ENCODE results near the gene CACNA1D. TPM values are rescaled to one million over a fixed set of nuclear protein-coding genes. Genes with fewer than 3 reads are reported as not detected.

Gene CACNA1D
- total RNA-seq, 1 experiment from 2014 or later = not detected

GRCh38 chr3:53739966-53740365, 245.6 kb downstream of the CACNA1D start:
- TF ChIP-seq CTCF (conservative IDR thresholded peaks at IDR 0.05; ENCODE audit: low read depth, low read length) (no peak), EZH2 (IDR thresholded peaks at IDR 0.05; ENCODE audit: borderline replicate concordance, low read depth, low read length, poor library complexity, severe bottlenecking) (no peak)
- Histone ChIP-seq H3K4me3 (ENCODE audit: low read depth, low read length, poor library complexity, severe bottlenecking) (no peak overlapping the region), H3K36me3 (ENCODE audit: insufficient read depth, low read length, poor library complexity, severe bottlenecking) (no peaks in the 10 kb centered on the region), H3K4me1 (ENCODE audit: insufficient read depth, low read length, poor library complexity, severe bottlenecking) (no peaks in the 10 kb centered on the region), H3K27ac (ENCODE audit: low read depth, low read length, poor library complexity, severe bottlenecking) (no peak overlapping the region), H3K27me3 (replicated peaks; ENCODE audit: insufficient read depth, low read depth, low read length, poor library complexity) (no peaks in the 10 kb centered on the region), H3K9me3 (ENCODE audit: low read depth, low read length, poor library complexity, severe bottlenecking) (no peaks in the 10 kb centered on the region)
- ChIA-PET CTCF (no interaction called here), POLR2A (ENCODE audit: low non-redundant PET) (no interaction called here)
- no TSS peak for BruUV-seq (replicated peaks)
- intact Hi-C loops (cut with micrococcal nuclease; ENCODE audit: unreplicated experiment) = no loop called here
- no peak for DNase-seq (ENCODE audit: low spot score)

GRCh38 chr3:53740956-53741355, 246.5 kb downstream of the CACNA1D start:
- Histone ChIP-seq H3K27ac (ENCODE audit: low read depth, low read length, poor library complexity, severe bottlenecking) (no peak overlapping the region), H3K36me3 (ENCODE audit: insufficient read depth, low read length, poor library complexity, severe bottlenecking) (no peaks in the 10 kb centered on the region), H3K9me3 (ENCODE audit: low read depth, low read length, poor library complexity, severe bottlenecking) (no peaks in the 10 kb centered on the region), H3K4me3 (ENCODE audit: low read depth, low read length, poor library complexity, severe bottlenecking) (no peak overlapping the region), H3K27me3 (replicated peaks; ENCODE audit: insufficient read depth, low read depth, low read length, poor library complexity) (no peaks in the 10 kb centered on the region), H3K4me1 (ENCODE audit: insufficient read depth, low read length, poor library complexity, severe bottlenecking) (no peaks in the 10 kb centered on the region)
- intact Hi-C loops (cut with micrococcal nuclease; ENCODE audit: unreplicated experiment) = no loop called here
- no peak for DNase-seq (ENCODE audit: low spot score)
- no TSS peak for BruUV-seq (replicated peaks)
- CTCF ChIA-PET = no interaction called here
- TF ChIP-seq CTCF (conservative IDR thresholded peaks at IDR 0.05; ENCODE audit: low read depth, low read length) (no peak), EZH2 (IDR thresholded peaks at IDR 0.05; ENCODE audit: borderline replicate concordance, low read depth, low read length, poor library complexity, severe bottlenecking) (no peak)
- POLR2A ChIA-PET (ENCODE audit: low non-redundant PET) = no interaction called here

DNA sequence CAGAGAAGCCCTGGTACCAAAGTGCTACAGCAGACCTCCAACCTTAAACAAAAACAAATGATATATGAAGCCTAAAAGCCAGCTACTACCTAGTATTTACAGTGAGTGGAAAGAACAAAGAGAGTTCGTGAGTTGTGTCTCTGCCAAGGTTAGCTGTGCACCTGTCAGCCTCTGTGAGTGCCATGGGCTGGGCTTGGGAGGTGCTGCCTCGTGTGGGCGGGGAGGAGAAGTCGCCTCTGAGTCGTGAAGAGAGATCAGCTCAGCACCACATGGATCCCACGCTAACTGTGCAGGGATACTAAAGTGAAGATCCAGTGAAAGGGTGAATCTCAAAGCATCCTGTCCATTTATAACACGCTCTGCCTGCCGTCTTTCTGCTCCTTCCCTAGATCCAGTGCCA, 249.9 kb downstream of the CACNA1D start:
- Histone ChIP-seq H3K4me3 (ENCODE audit: low read depth, low read length, poor library complexity, severe bottlenecking) (no peak overlapping the region), H3K4me1 (ENCODE audit: insufficient read depth, low read length, poor library complexity, severe bottlenecking) (no peaks in the 10 kb centered on the region), H3K27me3 (replicated peaks; ENCODE audit: insufficient read depth, low read depth, low read length, poor library complexity) (no peaks in the 10 kb centered on the region), H3K9me3 (ENCODE audit: low read depth, low read length, poor library complexity, severe bottlenecking) (no peaks in the 10 kb centered on the region), H3K36me3 (ENCODE audit: insufficient read depth, low read length, poor library complexity, severe bottlenecking) (no peaks in the 10 kb centered on the region), H3K27ac (ENCODE audit: low read depth, low read length, poor library complexity, severe bottlenecking) (no peak overlapping the region)
- intact Hi-C loops (cut with micrococcal nuclease; ENCODE audit: unreplicated experiment) = no loop called here
- no peak for DNase-seq (ENCODE audit: low spot score)
- CTCF ChIA-PET = no interaction called here
- POLR2A ChIA-PET (ENCODE audit: low non-redundant PET) = no interaction called here
- TF ChIP-seq EZH2 (IDR thresholded peaks at IDR 0.05; ENCODE audit: borderline replicate concordance, low read depth, low read length, poor library complexity, severe bottlenecking) = no peak
- BruUV-seq (replicated peaks) = no TSS peak

- TF ChIP-seq CTCF (conservative IDR thresholded peaks at IDR 0.05; ENCODE audit: low read depth, low read length) (no peak), EZH2 (IDR thresholded peaks at IDR 0.05; ENCODE audit: borderline replicate concordance, low read depth, low read length, poor library complexity, severe bottlenecking) (no peak)
- POLR2A ChIA-PET (ENCODE audit: low non-redundant PET) = no interaction called here
- CTCF ChIA-PET = no interaction called here
- no peaks in the 10 kb centered on the region for H3K27me3 ChIP-seq (replicated peaks; ENCODE audit: insufficient read depth, low read depth, low read length, poor library complexity)
- no peaks in the 10 kb centered on the region for H3K36me3 ChIP-seq (ENCODE audit: insufficient read depth, low read length, poor library complexity, severe bottlenecking)
- H3K4me3 ChIP-seq (ENCODE audit: low read depth, low read length, poor library complexity, severe bottlenecking) = no peak overlapping the region
- H3K9me3 ChIP-seq (ENCODE audit: low read depth, low read length, poor library complexity, severe bottlenecking) = no peaks in the 10 kb centered on the region
- H3K27ac ChIP-seq (ENCODE audit: low read depth, low read length, poor library complexity, severe bottlenecking) = no peak overlapping the region
- no peaks in the 10 kb centered on the region for H3K4me1 ChIP-seq (ENCODE audit: insufficient read depth, low read length, poor library complexity, severe bottlenecking)
- intact Hi-C loops (cut with micrococcal nuclease; ENCODE audit: unreplicated experiment) = no loop called here
- no peak for DNase-seq (ENCODE audit: low spot score)
- no TSS peak for BruUV-seq (replicated peaks)
Measured at GRCh38 chr3:53747559-53747958, 253.1 kb downstream of the CACNA1D start.

Measured in A673 (cell line).